Epithelial cell of esophagus (primary cell): ENCODE results near the gene FRYL.

ENCODE experiments used
- DNase-seq: peaks from one replicate; pipeline ENCODE4 v3.0.0; 2010; ENCODE audit warnings: low read depth
- H3K4me3 ChIP-seq: 2 replicates; pipeline ENCODE4 v1.5.1; 2011; ENCODE audit warnings: mild to moderate bottlenecking, low read length, control low read depth
- TF ChIP-seq, protein P1 (sequence below): IDR thresholded peaks from 2 replicates; pipeline ENCODE4 v1.5.1; 2011; ENCODE audit warnings: low read depth, mild to moderate bottlenecking, low read length, control low read depth, inconsistent platforms; ENCODE audit not compliant: insufficient read depth; ENCODE audit errors: missing control alignments

FRYL gene

DNA sequence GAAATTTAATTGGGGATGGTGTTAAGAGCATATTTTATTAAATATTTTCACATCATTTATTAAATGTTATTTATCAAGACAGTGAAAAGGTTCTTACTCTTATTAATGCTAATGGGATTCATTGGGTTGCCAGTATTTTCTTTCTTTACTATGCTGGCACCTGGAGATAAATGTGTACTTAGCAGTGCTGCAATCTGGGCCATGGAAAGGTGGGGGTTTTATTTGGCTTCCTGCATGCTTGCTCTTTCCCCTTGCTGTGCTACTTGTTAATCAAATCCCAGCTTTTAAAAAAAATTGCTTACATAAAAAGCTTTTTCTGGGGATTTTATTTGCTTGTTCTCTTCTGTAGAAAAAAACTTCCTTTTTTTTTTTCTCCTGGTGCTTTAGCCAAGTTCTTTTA lies 241.7 kb downstream of the FRYL start:
- TF ChIP-seq, protein P1, sequence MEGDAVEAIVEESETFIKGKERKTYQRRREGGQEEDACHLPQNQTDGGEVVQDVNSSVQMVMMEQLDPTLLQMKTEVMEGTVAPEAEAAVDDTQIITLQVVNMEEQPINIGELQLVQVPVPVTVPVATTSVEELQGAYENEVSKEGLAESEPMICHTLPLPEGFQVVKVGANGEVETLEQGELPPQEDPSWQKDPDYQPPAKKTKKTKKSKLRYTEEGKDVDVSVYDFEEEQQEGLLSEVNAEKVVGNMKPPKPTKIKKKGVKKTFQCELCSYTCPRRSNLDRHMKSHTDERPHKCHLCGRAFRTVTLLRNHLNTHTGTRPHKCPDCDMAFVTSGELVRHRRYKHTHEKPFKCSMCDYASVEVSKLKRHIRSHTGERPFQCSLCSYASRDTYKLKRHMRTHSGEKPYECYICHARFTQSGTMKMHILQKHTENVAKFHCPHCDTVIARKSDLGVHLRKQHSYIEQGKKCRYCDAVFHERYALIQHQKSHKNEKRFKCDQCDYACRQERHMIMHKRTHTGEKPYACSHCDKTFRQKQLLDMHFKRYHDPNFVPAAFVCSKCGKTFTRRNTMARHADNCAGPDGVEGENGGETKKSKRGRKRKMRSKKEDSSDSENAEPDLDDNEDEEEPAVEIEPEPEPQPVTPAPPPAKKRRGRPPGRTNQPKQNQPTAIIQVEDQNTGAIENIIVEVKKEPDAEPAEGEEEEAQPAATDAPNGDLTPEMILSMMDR: no peak
- no peak for DNase-seq
- no peak overlapping the region for H3K4me3 ChIP-seq

DNA sequence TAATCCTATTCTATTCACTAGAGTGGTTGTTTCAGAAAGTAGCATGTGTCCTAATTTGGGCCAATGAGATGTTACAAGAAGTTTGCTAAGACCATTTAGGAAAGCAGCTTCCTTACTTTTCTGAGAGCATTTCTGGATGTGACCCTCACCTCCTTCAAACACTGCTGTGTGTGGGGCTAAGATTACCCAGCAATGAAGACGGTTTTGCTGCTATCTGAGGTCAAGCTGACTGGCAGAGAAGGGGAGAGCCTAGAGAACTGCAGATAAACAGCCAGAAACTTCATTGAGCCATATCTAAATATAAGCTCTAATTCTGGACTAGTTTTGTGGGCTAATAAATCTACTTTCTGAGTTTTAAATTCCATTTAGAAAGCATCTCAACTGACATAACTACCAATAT lies 253.7 kb downstream of the FRYL start:
- H3K4me3 ChIP-seq: no peak overlapping the region
- TF ChIP-seq, protein P1: no peak
- no peak for DNase-seq

DNA sequence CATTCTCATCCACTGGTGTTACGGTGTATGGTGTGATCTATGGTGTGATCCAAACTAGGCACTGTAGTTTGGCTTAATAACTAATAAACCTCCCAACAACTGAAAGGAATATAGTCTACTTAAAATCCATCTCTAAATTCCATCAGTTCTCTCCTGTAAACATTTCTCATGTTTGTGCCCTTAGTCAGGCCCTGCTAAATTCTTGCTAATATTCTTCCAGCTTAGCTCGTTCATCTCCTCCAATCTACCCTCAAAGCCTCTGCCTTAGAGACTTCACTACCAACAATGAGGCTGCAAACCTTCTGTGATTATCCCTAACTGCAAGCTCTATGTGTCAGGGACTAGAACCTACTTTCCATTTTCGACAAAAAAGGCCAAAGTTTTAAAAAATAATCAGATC lies 261.9 kb downstream of the FRYL start:
- H3K4me3 ChIP-seq: no peak overlapping the region
- TF ChIP-seq, protein P1: no peak
- no peak for DNase-seq

DNA sequence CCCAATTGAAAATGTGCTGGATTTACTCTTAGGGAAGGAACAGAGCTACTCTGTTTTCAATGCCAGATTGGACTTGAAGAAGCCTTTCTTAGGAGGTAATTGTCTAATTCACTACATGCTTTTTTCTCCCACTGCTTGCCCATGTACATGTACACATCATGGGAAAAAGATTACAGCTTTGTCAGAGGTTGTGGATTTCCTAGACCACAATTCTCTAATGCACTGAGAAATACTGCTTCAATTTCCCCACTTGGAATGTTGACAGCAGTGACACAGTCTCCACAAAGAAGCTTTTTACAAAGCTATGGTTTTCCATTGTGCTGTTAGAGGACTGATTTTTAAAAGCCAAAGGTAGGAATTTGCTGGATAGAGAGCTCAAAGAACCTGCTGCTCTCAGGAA lies 270.5 kb downstream of the FRYL start:
- TF ChIP-seq, protein P1: no peak

DNA sequence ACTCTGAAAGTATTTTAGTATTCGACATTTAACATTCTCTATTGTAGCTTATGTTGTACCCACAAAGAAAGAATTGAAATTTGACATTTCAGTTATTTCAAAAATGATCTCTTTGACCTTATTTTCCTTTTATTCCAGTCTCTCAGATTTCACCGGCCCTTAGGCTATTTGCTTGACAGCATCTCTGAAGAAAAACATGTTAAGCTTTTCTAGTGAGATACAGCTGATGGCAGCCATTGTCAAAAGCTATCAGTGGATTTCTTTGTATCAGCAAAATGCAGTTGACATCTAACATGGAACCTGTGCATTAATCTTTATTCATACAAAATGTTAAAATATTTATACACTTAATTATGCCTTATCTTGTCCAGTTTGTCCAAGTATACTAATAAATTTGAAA lies 273.4 kb downstream of the FRYL start:
- TF ChIP-seq, protein P1: no peak
- no peak for DNase-seq

More for the DNA sequence above, 270.5 kb downstream of the FRYL start:
- H3K4me3 ChIP-seq: no peak overlapping the region
- DNase-seq: no peak

DNA sequence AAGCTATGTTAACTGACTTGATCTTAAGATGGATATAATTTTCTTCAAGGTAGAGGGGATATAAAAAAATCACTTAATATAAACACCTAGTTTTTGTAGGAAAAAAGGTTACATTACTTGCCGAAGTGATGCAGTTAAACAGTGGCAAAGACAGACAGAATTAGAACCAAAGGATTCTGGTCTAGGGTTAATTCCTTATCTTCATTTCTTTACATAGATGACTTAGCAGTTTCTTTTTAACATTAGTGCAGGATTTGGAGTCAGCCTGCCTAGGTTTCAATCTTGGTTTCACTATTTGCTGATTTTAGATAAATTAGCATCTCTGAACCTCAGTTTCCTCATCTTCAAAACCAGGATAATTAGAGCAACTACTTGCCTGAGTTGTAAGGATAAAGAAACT lies 275.7 kb downstream of the FRYL start:
- TF ChIP-seq, protein P1: no peak
- H3K4me3 ChIP-seq: no peak overlapping the region
- DNase-seq: no peak

More for the DNA sequence above, 273.4 kb downstream of the FRYL start:
- H3K4me3 ChIP-seq: no peak overlapping the region

DNA sequence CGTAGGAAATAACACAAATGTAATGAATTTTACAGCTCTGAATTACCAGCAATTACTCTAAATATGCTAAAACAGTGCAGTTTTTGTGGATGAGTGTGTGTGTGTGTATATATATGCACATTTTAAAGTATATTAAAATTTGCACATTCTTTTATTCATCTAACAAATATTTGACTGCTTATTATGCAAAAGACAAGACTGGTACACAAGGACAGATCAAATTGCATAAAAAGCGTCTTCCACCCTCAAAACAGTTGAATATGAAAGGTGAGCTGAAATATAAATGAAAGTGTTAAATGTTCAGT lies 276.1 kb downstream of the FRYL start:
- H3K4me3 ChIP-seq: no peak overlapping the region
- DNase-seq: no peak
- TF ChIP-seq, protein P1: no peak
